SK-N-SH (cell line): Measurements from ENCODE around the gene FAM114A1. TPM values are rescaled to one million over a fixed set of nuclear protein-coding genes. Genes with fewer than 3 reads are reported as not detected.

Experiments
- CTCF ChIA-PET: fragments of 300-600, 350-600 bp; formaldehyde crosslinking; extraction: SDS; loops from one replicate; lab custom pipeline; 2021; lab: Yijun Ruan, JAX
- POLR2A ChIA-PET: fragments of 350-600 bp; sonication (Branson Sonifier 250); formaldehyde crosslinking; extraction: SDS; loops from one replicate; lab custom pipeline; 2020; ENCODE audit warnings: antibody characterized with exemption, inconsistent platforms; lab: Yijun Ruan, JAX
- DNase-seq: peaks from one replicate; pipeline ENCODE4 v3.0.0; 2012
- H2AFZ ChIP-seq: fragments of 200-600 bp; sonication (generic); 2 replicates; pipeline ENCODE4 v1.8.1; 2016; ENCODE audit warnings: antibody characterized with exemption, mild to moderate bottlenecking, low read depth
- H3F3A ChIP-seq: fragments of 200-600 bp; sonication (generic); replicated peaks from 2 replicates; pipeline ENCODE3; 2016; ENCODE audit warnings: antibody characterized with exemption, mild to moderate bottlenecking; ENCODE audit not compliant: insufficient read depth
- H3K27ac ChIP-seq, 2 experiments: fragments of 200-500 bp in 1 of 2; fragments of 200-600 bp in 1 of 2; sonication (Bioruptor generic) in 1 of 2; sonication (generic), shearing (Covaris generic) in 1 of 2; 2 replicates each; pipeline versions ENCODE4 v1.5.1 to v1.6.1; 2014 to 2016; ENCODE audit warnings: low read depth in 2 of 2, inconsistent platforms in 1 of 2, low read length in 1 of 2, mild to moderate bottlenecking in 1 of 2, mixed read lengths in 1 of 2
- H3K27me3 ChIP-seq: fragments of 200-600 bp; sonication (generic), shearing (Covaris generic); 2 replicates; pipeline ENCODE4 v1.6.1; 2016; ENCODE audit warnings: mixed run types; ENCODE audit not compliant: insufficient read depth
- H3K36me3 ChIP-seq, 2 experiments: fragments of 200-500 bp in 1 of 2; fragments of 200-600 bp in 1 of 2; sonication (Bioruptor generic) in 1 of 2; sonication (generic) in 1 of 2; replicated peaks in 1 of 2; 2 replicates each; pipeline versions ENCODE3 to v1.5.1; 2014 to 2016; ENCODE audit warnings: low read length in 1 of 2, mild to moderate bottlenecking in 1 of 2; ENCODE audit not compliant: insufficient read depth in 2 of 2, control insufficient read depth in 1 of 2
- H3K4me1 ChIP-seq, 2 experiments: fragments of 200-500 bp in 1 of 2; fragments of 200-600 bp in 1 of 2; sonication (Bioruptor generic) in 1 of 2; sonication (generic), shearing (Covaris generic) in 1 of 2; 2 replicates each; pipeline versions ENCODE4 v1.5.1 to v1.6.1; 2014 to 2016; ENCODE audit warnings: low read depth in 1 of 2, low read length in 1 of 2, mixed run types in 1 of 2; ENCODE audit not compliant: insufficient read depth in 2 of 2, control insufficient read depth in 1 of 2
- H3K4me2 ChIP-seq: fragments of 200-600 bp; sonication (generic), shearing (Covaris generic); 2 replicates; pipeline ENCODE4 v1.6.1; 2017; ENCODE audit warnings: mixed run types
- H3K4me3 ChIP-seq, 2 experiments: fragments of 200-500 bp in 1 of 2; fragments of 200-600 bp in 1 of 2; sonication (Bioruptor generic) in 1 of 2; sonication (generic), shearing (Covaris generic) in 1 of 2; 2 replicates each; pipeline versions ENCODE4 v1.5.1 to v1.8.1; 2014 to 2016; ENCODE audit warnings: low read depth in 2 of 2, inconsistent platforms in 1 of 2, low read length in 1 of 2, mild to moderate bottlenecking in 1 of 2, mixed read lengths in 1 of 2, moderate library complexity in 1 of 2
- H3K79me2 ChIP-seq: fragments of 200-600 bp; sonication (generic); 2 replicates; pipeline ENCODE4 v1.8.1; 2017; ENCODE audit warnings: mild to moderate bottlenecking; ENCODE audit not compliant: insufficient read depth
- H3K9ac ChIP-seq: fragments of 200-600 bp; sonication (generic); 2 replicates; pipeline ENCODE4 v1.6.1; 2017; ENCODE audit warnings: mixed run types
- H3K9me2 ChIP-seq: fragments of 200-600 bp; sonication (generic); 2 replicates; pipeline ENCODE4 v1.6.1; 2017; ENCODE audit warnings: mixed run types
- H3K9me3 ChIP-seq: fragments of 200-600 bp; sonication (generic); 2 replicates; pipeline ENCODE4 v1.6.1; 2017; ENCODE audit warnings: mixed run types, mild to moderate bottlenecking, moderate library complexity
- H4K20me1 ChIP-seq: fragments of 200-600 bp; sonication (generic); 2 replicates; pipeline ENCODE4 v1.6.1; 2017; ENCODE audit warnings: mild to moderate bottlenecking, mixed run types; ENCODE audit not compliant: insufficient read depth
- CHD2 ChIP-seq: fragments of 150-350 bp; IDR thresholded peaks from 2 replicates; pipeline ENCODE4 v1.6.1; 2018; ENCODE audit warnings: low read length; ENCODE audit not compliant: partially characterized antibody
- CTCF ChIP-seq: fragments of 200-600 bp; sonication (generic); IDR thresholded peaks from 2 replicates; pipeline ENCODE4 v1.6.1; 2017; ENCODE audit warnings: antibody characterized with exemption, mild to moderate bottlenecking, moderate library complexity
- ELF1 ChIP-seq: IDR thresholded peaks from 2 replicates; pipeline ENCODE4 v1.4.0; 2012
- EP300 ChIP-seq, 2 experiments: IDR thresholded peaks; 2 replicates each; pipeline versions ENCODE4 v1.4.0 to v1.6.1; 2012; ENCODE audit warnings: borderline replicate concordance in 1 of 2, low read depth in 1 of 2, low read length in 1 of 2
- EZH2phosphoT487 ChIP-seq: fragments of 200-600 bp; sonication (generic); IDR thresholded peaks from 2 replicates; pipeline ENCODE4 v1.6.1; 2017; ENCODE audit warnings: low read depth, mixed run types, mild to moderate bottlenecking, antibody characterized with exemption, moderate library complexity, borderline replicate concordance
- FOSL2 ChIP-seq: IDR thresholded peaks from 2 replicates; pipeline ENCODE4 v1.4.0; 2012; ENCODE audit warnings: low read depth, mild to moderate bottlenecking, moderate library complexity, borderline replicate concordance
- FOXJ3 ChIP-seq: sonication (generic); formaldehyde crosslinking; IDR thresholded peaks from 2 replicates; pipeline ENCODE4 v1.5.1; 2020; ENCODE audit warnings: mild to moderate bottlenecking, missing genetic modification reagents
- GABPA ChIP-seq: IDR thresholded peaks from 2 replicates; pipeline ENCODE4 v1.4.0; 2012; ENCODE audit warnings: low read depth, mild to moderate bottlenecking
- JUND ChIP-seq: IDR thresholded peaks from 2 replicates; pipeline ENCODE4 v1.4.0; 2012
- MXI1 ChIP-seq: IDR thresholded peaks from 2 replicates; pipeline ENCODE4 v1.6.1; 2012; ENCODE audit warnings: mild to moderate bottlenecking, low read depth, low read length, improper control_type of control experiment
- NFIC ChIP-seq: IDR thresholded peaks from 2 replicates; pipeline ENCODE4 v1.4.0; 2012; ENCODE audit warnings: borderline replicate concordance
- NRF1 ChIP-seq: IDR thresholded peaks from 2 replicates; pipeline ENCODE4 v1.6.1; 2012; ENCODE audit warnings: low read depth, mild to moderate bottlenecking, low read length
- PBX3 ChIP-seq: IDR thresholded peaks from 2 replicates; pipeline ENCODE4; 2012
- POLR2AphosphoS5 ChIP-seq: IDR thresholded peaks from 2 replicates; pipeline ENCODE4 v1.6.1; 2012; ENCODE audit warnings: low read depth, low read length
- RFX5 ChIP-seq: IDR thresholded peaks from 2 replicates; pipeline ENCODE4 v1.6.1; 2012; ENCODE audit warnings: mild to moderate bottlenecking, improper control_type of control experiment, low read length
- RXRA ChIP-seq: IDR thresholded peaks from 2 replicates; pipeline ENCODE4 v1.4.0; 2012; ENCODE audit warnings: low read depth, mild to moderate bottlenecking, borderline replicate concordance
- SIN3A ChIP-seq: IDR thresholded peaks from 2 replicates; pipeline ENCODE4 v1.6.1; 2012; ENCODE audit warnings: low read depth, mild to moderate bottlenecking, low read length, moderate library complexity, borderline replicate concordance
- SMC3 ChIP-seq: IDR thresholded peaks from 2 replicates; pipeline ENCODE4 v1.6.1; 2012; ENCODE audit warnings: low read depth, low read length, improper control_type of control experiment
- TAF1 ChIP-seq: IDR thresholded peaks from 2 replicates; pipeline ENCODE4 v1.6.1; 2012; ENCODE audit warnings: low read depth, mild to moderate bottlenecking, low read length, moderate library complexity, borderline replicate concordance
- TCF12 ChIP-seq: IDR thresholded peaks from 2 replicates; pipeline ENCODE4 v1.4.0; 2012
- TEAD4 ChIP-seq: IDR thresholded peaks from 2 replicates; pipeline ENCODE4 v1.4.0; 2012; ENCODE audit warnings: mild to moderate bottlenecking, borderline replicate concordance; ENCODE audit not compliant: insufficient read depth
- USF2 ChIP-seq: fragments of 150-350 bp; IDR thresholded peaks from 2 replicates; pipeline ENCODE4 v1.6.1; 2017; ENCODE audit warnings: antibody characterized with exemption, low read length, low read depth, borderline replicate concordance
- WGBS: methylation state at CpG from one replicate; pipeline ENCODE4 v1.1.6; 2017; ENCODE audit warnings: low lambda C conversion rate; 5-methylcytosine and 5-hydroxymethylcytosine counted together
- polyA plus RNA-seq, 3 experiments: library from polyadenylated mRNA; depleted of rRNA; stranded (reverse); fragments of >200 nt; gene quantifications; 2 replicates each; pipeline ENCODE4 v1.2.3, GENCODE V29; 2012
- TF ChIP-seq, protein P1 (sequence below): IDR thresholded peaks from 2 replicates; pipeline ENCODE4 v1.4.0; 2012; ENCODE audit warnings: low read depth

Gene FAM114A1
- polyA plus RNA-seq, 1 of the 3 experiments (the other 2 are of a cell fraction): 54.2 TPM

DNA sequence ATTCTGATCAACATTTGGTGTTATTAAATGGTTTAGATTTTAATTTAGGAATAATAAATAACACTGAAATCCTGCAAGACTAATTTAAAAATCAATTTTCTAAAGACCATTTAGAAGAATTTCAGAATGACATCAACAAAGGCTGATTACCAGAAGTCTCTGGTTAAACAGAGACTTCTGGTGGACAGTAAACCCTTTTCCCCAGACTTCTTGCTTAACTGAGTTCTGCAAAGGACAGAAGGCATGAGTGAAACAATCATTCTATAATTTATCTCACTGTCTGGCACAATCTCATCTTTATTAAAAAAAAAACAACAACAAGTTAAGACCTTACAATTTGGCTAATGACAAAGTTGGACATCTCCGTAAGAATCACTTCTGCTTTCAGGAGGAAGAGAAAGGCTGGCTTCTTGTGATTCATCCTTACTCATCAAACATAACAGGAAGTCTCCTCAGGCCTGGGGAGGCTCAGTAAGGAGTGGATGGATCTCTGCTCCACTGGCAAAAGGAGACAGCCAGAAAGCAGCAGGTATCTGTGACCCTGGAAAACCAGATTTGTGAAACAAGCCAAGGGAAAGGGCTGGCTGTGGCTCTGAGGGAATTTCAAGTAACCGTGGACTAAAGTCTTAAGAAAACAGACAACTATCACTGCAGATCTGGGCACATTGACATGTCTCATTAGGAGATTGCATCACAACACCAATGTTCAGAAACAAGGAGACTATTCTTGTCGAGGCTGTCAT is 10.1 kb upstream of the FAM114A1 start:
- Histone ChIP-seq H2AFZ (peak overlapping the region; percentile 64; the same call in 1 of the 2 replicates), H3K27ac (peak overlapping the region; percentile 43 to 93; a peak in 3 of 4 replicates), H3K79me2 (no peaks in the 10 kb centered on the region), H3F3A (peaks cover 19% of the 10 kb centered on the region)
- POLR2A ChIA-PET: no interaction called here
- TF ChIP-seq JUND: peak; percentile 93
- TF ChIP-seq GABPA: peak; percentile 53
- peak; percentile 67 for TF ChIP-seq PBX3
- no peak for TF ChIP-seq RFX5
- peak; percentile 71; the same call in 1 of the 2 replicates for TF ChIP-seq POLR2AphosphoS5
- TF ChIP-seq, protein P1, sequence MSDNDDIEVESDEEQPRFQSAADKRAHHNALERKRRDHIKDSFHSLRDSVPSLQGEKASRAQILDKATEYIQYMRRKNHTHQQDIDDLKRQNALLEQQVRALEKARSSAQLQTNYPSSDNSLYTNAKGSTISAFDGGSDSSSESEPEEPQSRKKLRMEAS: 0 out of 2 replicates have a peak, but pooled peaks have one; percentile 41
- TF ChIP-seq NFIC: peak; percentile 57; the same call in 1 of the 2 replicates
- TF ChIP-seq ELF1: peak; percentile 66
- TF ChIP-seq TAF1: peak; percentile 69
- peak; percentile 35; the same call in 1 of the 2 replicates for TF ChIP-seq RXRA
- peak in 1 of 2 experiments; percentile 83; a peak in 2 of 4 replicates for TF ChIP-seq EP300 (IDR thresholded peaks at IDR 0.05; ENCODE audit: borderline replicate concordance in 1 of 2, low read depth in 1 of 2, low read length in 1 of 2)
- no peak for TF ChIP-seq NRF1
- peak; percentile 97 for TF ChIP-seq FOSL2
- TF ChIP-seq TCF12: peak; percentile 92
- TF ChIP-seq FOXJ3 (CRISPR knock-in tag): no peak
- TF ChIP-seq TEAD4: 0 out of 2 replicates have a peak, but pooled peaks have one; percentile 43
- TF ChIP-seq CHD2: no peak
- TF ChIP-seq, all 33 proteins: peak for 13
- Histone ChIP-seq H3K9ac (peak overlapping the region; percentile 44), H3K36me3 (peaks cover 0 to 7% of the 10 kb centered on the region in 2 experiments), H3K9me2 (no peaks in the 10 kb centered on the region), H3K27me3 (no peaks in the 10 kb centered on the region), H3K4me1 (peaks cover 0 to 14% of the 10 kb centered on the region in 2 experiments), H3K4me2 (peak overlapping the region; percentile 65), H3K4me3 (peak overlapping the region in 1 of 2 experiments; percentile 39; a peak in 3 of 4 replicates), H4K20me1 (no peaks in the 10 kb centered on the region), H3K9me3 (peaks cover 11% of the 10 kb centered on the region)
- CTCF ChIA-PET: interaction anchor here (0.7 to 1.6 kb wide), 6 partner anchors 13 to 501 kb away, joined by 3 read pairs; no protein-coding TSS in a partner anchor
- WGBS: 4% methylated on average over 3 of the region's 3 CpGs
- no peak for DNase-seq

DNA sequence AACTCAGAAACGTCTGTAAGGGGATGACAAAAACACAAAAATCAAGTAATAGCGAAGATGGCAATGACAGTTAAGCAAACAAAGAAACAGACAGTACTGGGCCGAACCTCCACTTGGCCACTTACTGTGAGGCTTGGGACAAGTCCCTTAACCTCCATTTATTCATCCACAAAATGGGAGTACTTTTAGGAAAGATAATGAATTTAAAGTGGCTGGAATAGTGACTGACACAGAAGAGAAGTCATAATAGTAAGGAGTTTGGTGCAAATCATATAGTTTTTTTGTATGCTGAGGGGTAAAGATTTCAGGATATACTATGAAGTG is 9.5 kb upstream of the FAM114A1 start:
- peaks cover 0 to 14% of the 10 kb centered on the region in 2 experiments for H3K4me1 ChIP-seq
- H3K79me2 ChIP-seq: no peaks in the 10 kb centered on the region
- POLR2A ChIA-PET: no interaction called here
- peak overlapping the region in 1 of 2 experiments; percentile 39; a peak in 2 of 4 replicates for H3K4me3 ChIP-seq
- peaks cover 11% of the 10 kb centered on the region for H3K9me3 ChIP-seq
- H3K27me3 ChIP-seq: no peaks in the 10 kb centered on the region
- TF ChIP-seq CHD2 (no peak), CTCF (no peak), GABPA (no peak), FOSL2 (no peak), USF2 (no peak), EZH2phosphoT487 (no peak), MXI1 (no peak), POLR2AphosphoS5 (no peak), SMC3 (no peak), TCF12 (no peak), SIN3A (no peak), NFIC (no peak)
- TF ChIP-seq, all 33 proteins: peak for 0
- Histone ChIP-seq H3K4me2 (peak overlapping the region; percentile 65), H3K36me3 (peaks cover 0 to 7% of the 10 kb centered on the region in 2 experiments), H4K20me1 (no peaks in the 10 kb centered on the region), H3K27ac (peak overlapping the region; percentile 43 to 93; a peak in 3 of 4 replicates), H3K9ac (peak overlapping the region; percentile 44), H2AFZ (peak overlapping the region; percentile 64; the same call in 1 of the 2 replicates), H3F3A (peaks cover 19% of the 10 kb centered on the region), H3K9me2 (no peaks in the 10 kb centered on the region)
- DNase-seq: no peak
- 12% methylated on average over 3 of the region's 3 CpGs for WGBS
- CTCF ChIA-PET: interaction anchor here (1.0 kb wide), 1 partner anchor 75 kb away, joined by 3 read pairs; the partner anchor contains the start of gene TLR10
